NCI-H524 (cell line): ENCODE measurements around the gene SCGB3A2.
A peak's percentile ranks its signal among the peaks of the same experiment; 100 is the strongest.
"Not testable (repeated sequence)": the region's sequence is repeated elsewhere in the genome, so short reads cannot be mapped to it uniquely, and the experiment has no call there.

Source experiments
- DNase-seq, 2 experiments: peaks; one replicate each; lab custom pipeline; 2025; lab: John Stamatoyannopoulos, UW

SCGB3A2 gene

DNA sequence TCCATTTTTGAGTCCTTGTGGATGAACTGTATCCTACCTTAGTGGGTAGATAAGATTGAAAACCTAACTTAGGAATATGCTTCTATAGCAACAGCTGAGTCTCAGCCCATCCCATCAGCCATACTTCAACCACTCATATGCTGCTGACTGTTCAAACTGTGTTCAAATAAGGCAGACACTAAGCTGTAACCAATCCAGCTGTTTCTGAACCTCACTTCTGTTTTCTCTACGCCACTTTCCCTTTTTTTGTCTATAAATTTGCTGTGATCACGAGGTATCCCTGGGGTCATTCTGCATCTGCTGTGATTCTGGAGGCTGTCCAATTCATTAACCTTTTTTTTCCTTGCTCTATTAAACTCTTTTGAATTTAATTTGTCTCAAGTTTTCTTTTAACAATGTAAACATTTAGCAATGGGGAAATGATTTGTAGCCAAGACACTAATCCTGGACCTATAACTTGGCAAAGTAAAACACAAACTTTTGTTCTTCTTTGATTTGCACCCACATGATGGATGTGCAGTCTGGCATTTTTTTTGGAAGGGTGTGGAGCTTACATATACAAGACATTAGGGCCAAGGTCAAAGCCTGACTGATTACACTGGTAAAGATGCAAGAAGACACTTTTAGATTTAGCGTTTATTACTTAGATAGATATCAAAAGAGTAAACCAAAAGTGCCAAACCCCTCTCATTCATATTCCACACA is 14.9 kb upstream of the SCGB3A2 start:
- DNase-seq: no peak

DNA sequence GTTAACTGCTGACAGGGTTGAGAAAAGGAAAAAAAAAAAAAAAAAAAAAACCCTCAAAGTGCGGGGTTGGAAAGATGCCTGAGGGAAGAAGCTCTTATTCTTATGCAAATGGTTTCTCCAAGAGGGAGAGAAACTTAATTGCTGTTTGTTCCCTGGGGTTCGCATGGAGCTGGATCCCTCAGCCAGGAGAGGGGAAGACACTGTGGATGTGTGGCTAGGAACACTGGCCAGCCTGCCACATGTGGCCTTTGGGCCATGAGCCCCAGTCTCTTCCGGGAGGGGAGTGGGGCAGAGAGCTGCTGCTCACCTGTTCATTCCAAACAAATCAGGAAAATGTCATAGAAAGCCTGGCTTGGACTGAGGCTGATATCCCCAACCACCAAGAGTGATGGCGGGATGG is 9.4 kb upstream of the SCGB3A2 start:
- no peak for DNase-seq

DNA sequence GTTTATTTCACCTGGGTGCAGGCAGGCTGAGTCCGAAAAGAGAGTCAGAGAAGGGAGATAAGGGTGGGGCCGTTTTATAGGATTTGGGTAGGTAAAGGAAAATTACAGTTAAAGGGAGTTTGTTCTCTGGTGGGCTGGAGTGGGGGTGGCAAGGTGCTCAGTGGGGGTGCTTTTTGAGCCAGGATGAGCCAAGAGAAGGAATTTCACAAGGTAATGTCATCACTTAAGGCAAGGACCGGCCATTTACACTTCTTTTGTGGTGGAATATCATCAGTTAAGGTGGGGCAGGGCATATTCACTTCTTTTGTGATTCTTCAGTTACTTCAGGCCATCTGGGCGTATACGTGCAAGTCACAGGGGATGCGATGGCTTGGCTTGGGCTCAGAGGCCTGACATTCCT is 8.6 kb upstream of the SCGB3A2 start:
- not testable (repeated sequence) for DNase-seq

GRCh38 chr5:147871980-147872549 is 6.4 kb upstream of the SCGB3A2 start:
- not testable (repeated sequence) for DNase-seq

DNA sequence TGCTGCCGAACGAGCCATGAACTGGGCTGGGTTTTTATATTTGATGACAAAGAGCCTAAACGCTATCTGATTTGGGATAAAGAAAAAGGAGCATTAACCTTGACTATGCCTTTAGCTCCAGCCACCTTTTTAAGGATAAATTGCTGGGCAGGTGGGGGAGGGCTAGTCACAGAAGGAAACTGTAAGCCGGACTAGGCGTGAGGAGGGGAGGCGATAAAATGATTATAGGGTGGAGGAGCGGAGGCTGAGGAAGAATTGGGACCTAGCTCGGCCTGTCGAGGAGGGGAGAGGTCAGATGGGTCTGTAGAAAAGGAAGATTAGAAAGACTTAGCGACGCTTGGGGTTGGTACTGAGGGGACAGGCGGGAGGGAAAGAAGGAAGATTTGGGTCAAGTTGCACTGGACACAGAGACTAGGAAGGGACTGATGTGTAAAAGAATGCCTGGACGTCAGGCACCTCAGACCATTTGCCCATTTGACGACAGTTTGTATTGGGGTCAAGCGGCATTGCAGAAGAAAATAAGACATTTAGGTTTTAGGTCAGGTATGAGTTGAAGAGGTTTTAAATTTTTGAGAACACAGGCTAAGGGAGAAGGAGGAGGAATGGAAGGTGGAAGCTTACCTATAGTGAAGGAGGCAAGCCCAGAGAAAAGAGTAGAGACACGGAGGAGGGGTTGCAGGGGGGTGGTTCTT is 5.6 kb upstream of the SCGB3A2 start:
- not testable (repeated sequence) for DNase-seq

DNA sequence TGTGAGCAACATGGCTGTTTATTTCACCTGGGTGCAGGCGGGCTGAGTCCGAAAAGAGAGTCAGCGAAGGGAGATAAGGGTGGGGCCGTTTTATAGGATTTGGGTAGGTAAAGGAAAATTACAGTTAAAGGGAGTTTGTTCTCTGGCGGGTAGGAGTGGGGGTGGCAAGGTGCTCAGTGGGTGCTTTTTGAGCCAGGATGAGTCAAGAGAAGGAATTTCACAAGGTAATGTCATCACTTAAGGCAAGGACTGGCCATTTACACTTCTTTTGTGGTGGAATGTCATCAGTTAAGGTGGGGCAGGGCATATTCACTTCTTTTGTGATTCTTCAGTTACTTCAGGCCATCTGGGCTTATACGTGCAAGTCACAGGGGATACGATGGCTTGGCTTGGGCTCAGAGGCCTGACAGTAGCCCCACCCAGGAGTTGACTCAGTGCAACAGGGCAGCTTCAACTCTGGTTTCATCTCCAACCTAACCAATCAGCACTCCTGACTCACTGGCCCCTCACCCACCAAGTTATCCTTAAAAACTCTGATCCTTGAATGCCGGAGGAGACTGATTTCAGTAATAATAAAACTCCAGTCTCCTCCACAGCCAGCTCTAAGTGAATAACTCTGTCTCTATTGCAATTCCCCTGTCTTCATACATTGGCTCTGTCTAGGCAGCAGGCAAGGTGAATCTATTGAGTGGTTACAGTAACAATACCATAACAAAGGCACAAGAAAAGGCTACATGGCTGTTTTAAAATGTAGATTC is 4.2 kb upstream of the SCGB3A2 start:
- DNase-seq: not testable (repeated sequence)

- DNase-seq: no peak
Observed at GRCh38 chr5:147874910-147875367, 3.6 kb upstream of the SCGB3A2 start.

DNA sequence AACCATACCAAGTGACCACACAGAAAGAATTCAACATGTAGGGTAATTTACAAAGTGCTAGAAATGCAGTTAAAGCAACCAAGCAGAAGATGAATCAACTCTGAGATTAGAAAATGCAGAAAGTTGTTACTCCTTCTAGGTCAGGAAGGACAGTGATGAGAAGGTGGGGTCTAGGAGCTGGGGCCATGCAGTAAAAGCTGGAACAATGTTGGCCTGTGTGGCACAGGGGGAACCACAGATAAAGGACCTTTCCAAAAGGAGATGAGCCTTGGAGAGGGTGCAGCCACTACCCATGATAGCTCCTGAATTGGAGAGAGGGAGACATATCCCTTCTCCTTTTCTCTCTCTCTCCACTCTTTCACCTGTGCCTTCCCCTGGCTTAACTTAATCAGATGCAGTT is 2.4 kb upstream of the SCGB3A2 start:
- no peak for DNase-seq

DNA sequence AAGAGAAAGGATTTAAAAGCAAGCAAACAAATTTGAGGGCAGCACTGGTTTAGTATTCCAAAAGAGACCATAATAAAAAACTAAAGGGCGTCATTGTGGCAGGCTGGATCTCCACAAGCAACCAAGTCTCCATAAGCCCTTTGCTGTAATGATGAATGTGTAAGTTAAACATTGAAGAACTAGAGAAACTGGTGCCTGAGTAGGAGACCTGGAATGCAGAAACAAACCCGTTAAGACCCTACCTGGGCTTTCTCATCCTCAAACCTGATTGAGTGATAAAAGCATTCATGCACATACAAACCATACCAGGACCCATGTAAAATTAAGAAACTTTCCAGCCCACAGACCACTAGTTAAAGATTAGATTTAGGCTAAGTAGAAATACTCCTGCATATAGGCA is 1.9 kb upstream of the SCGB3A2 start:
- DNase-seq: no peak

DNA sequence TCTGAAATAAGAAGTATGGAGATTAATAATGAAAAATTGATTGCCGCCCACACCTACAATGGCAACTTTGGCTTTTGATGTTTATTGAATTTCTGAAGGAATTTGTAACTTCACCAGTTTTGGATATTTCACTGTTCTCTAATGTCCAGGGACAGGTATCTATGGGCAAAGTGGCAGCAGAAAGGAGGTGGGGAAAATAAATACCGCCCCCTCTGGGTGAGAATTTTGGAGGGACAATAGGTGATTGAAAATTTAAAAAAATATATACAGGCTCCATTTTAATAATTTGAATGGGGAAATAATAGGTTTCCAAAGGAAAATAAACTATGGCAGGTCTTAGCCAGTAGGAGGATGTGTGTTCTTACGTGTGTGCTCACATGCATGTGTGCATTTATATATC is 1.3 kb downstream of the SCGB3A2 start:
- no peak for DNase-seq

GRCh38 chr5:147880487-147880886 is 2.0 kb downstream of the SCGB3A2 start:
- DNase-seq: no peak

- no peak for DNase-seq
Observed at GRCh38 chr5:147882586-147883313, 4.2 kb downstream of the SCGB3A2 start.

DNA sequence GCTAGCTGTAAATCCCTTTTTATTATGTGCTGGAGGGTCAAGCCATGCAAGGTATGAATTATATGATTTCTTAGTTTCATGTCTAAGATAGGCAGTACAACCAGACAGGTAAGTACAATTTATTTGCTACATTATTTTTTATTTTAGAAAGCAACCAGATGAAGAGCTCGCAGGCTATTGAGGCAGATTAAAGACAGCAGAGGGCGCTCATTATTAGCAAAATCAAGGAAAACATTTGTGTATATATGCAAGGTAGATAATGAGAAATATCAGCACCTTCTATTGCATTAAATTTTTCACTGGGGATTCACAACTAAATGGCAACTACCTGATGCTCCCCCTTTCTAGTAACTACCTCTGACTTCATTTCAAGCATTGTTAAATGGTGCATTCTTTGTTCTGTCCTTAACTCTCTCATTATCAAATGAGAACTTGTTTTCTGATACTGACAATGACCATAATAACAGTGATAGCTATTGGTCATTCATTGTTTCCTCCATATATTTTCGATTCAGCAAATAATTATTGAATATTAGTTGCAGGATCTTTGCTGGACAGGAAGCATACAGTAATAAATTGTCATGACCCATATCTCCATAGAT is 8.6 kb downstream of the SCGB3A2 start:
- DNase-seq: peak; percentile 2 to 36

DNA sequence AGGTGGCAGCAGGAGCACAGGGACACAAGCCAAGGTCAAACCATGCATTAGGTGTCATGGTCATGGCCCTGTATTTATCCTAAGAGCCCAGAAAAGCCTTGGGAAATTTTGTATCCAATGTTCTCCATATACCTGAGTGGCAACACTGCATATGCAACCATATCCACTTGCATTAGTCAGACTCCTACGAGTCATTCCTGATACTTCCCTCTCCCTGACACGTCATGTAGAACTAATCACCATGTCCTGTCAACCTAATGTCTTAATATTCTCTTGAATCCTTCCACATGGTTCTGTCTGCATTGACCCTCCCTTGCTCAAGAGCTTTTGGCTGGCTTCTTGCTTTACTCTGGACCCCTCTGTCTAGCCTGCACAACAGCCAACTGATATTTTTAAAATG is 9.4 kb downstream of the SCGB3A2 start:
- DNase-seq: no peak

GRCh38 chr5:147892696-147893296 is 14.3 kb downstream of the SCGB3A2 start:
- no peak for DNase-seq

DNA sequence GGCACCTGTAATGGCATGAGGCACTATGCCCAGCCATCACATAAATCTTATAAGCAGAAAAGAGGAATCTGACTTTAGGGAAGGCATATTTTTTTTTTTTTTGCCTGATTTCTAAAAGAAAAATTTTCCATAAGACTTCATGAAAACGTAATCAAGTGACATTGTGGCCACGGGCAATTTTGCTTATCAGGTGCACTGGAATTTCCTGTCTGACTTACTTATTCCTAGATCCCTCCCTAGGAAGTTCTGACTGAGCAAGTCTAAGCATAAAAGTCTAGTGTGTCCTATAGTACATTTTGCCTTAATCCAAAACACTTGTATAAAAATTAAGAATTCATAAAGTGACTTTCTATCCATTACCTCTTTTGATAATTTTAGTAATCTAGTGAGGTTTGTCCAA is 15.3 kb downstream of the SCGB3A2 start:
- DNase-seq: no peak

DNA sequence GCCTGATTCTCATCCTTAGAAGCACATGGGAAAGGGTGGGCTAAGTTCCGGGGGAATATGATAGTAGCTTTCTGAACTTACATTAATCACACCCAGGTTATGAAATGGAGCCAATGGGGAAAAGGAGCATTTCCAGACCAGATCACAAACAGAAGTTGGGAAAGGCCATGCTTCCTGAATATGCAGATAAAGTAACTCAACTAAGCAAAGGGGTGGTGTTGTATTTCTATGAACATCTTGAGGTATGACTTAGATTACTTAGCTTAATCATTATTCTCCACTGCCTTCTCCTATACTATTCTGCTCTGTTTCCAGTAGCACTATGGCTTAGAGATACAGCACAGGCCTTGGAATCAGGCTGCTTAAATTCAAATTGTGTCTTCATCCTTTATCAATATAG is 17.4 kb downstream of the SCGB3A2 start:
- no peak for DNase-seq

DNA sequence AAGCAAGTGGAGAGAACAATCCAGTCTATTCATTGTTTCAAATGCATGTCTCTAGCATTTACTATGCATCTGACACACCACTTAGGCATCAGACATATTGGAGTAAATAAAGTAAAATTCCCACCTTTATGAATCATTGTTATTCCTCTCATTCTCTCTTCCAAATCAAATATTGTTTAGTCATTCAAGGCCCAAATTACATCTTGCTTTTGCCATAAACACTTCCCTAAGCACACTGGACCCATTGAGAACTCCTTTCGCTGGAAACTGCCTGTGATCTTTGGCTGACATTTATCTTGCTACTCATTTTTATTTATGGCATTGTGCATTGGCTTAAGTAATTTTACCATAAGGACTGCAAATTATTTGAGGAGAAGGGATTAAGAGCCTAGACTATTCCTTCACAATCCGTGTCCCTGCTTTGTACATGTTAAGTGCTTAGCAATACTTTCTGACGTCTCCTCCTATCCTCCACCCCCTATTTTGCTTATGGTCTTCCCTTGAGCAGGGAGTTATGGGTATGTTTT is 20.4 kb downstream of the SCGB3A2 start:
- no peak for DNase-seq

- DNase-seq: no peak
Observed at GRCh38 chr5:147901599-147902039, 23.1 kb downstream of the SCGB3A2 start.

DNA sequence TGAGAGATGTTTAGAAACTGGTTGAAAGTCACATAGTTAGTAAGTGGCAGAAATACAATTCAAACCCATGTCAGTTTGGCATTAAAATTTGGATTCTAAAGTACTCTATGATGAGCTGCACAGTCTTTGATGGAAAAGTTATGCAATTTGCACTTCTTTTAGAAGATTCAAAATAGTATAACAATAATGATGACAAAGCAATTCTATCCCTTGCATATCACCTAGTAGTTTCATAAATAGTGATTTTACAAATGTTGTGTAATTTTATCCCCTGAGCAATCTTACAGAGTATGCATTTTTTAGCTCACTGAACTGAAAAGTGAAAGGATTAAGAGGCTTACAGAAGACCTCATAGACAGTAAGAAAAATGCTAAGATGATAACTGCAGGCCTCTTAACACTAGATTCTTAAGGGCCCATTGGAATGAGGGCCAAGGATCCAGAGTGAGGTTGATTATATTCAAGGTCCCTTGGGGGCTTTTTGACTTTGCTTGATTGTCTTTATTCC is 24.2 kb downstream of the SCGB3A2 start:
- no peak for DNase-seq
